ENCODE measurements around the gene SCUBE2. TPM values are rescaled to one million over a fixed set of nuclear protein-coding genes. Genes with fewer than 3 reads are reported as not detected.

Gene SCUBE2
- total RNA-seq, 1 donor from 2014 or later: not detected

DNA sequence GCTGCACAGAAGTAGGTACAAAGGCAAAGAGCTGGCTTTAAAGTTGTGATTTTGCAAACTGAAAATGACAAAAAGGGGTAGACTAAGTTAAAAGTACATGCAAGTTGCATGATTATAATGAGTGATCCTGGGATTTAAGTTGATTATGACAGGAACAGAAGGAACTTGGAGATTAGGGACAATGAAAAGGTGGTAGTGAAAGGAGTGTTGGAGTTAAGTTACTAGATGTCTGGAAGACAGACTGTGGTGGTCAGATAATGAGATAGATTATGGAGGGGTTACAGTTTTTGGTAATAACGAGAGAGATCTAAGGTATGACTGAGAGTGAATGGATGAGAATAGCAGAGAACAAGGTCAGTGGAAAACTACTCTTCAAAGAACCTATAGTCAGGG, 119.5 kb downstream of the SCUBE2 start:
- no peaks in the 10 kb centered on the region for H3K9me3 Mint-ChIP-seq
- no peak overlapping the region for H3K4me3 Mint-ChIP-seq (ENCODE audit: low read depth)
- H3K36me3 Mint-ChIP-seq (ENCODE audit: low read depth): no peaks in the 10 kb centered on the region
- intact Hi-C loops (cut with micrococcal nuclease): no loop called here
- DNase-seq (ENCODE audit: low spot score): no peak
- no peak overlapping the region for H3K27ac Mint-ChIP-seq
- peaks cover 2% of the 10 kb centered on the region for H3K4me1 Mint-ChIP-seq (ENCODE audit: low read depth)
- no peaks in the 10 kb centered on the region for H3K27me3 Mint-ChIP-seq (ENCODE audit: low read depth)

GRCh38 chr11:8971196-8971923, 120.0 kb downstream of the SCUBE2 start:
- H3K4me1 Mint-ChIP-seq (ENCODE audit: low read depth): peaks cover 7% of the 10 kb centered on the region
- no peak overlapping the region for H3K4me3 Mint-ChIP-seq (ENCODE audit: low read depth)
- no peaks in the 10 kb centered on the region for H3K9me3 Mint-ChIP-seq
- intact Hi-C loops (cut with micrococcal nuclease): no loop called here
- no peaks in the 10 kb centered on the region for H3K36me3 Mint-ChIP-seq (ENCODE audit: low read depth)
- DNase-seq (ENCODE audit: low spot score): no peak
- no peaks in the 10 kb centered on the region for H3K27me3 Mint-ChIP-seq (ENCODE audit: low read depth)
- H3K27ac Mint-ChIP-seq: no peak overlapping the region

Other genes with a start within 250 kb of the SCUBE2 start
- 22.2 and 23.4 TPM in 2 replicates for gene AKIP1, start 180.4 kb downstream of the SCUBE2 start, total RNA-seq
- gene C11orf16, start 158.7 kb downstream of the SCUBE2 start, total RNA-seq: not detected in 2 replicates
- not detected in 2 replicates for gene ASCL3, start 148.6 kb downstream of the SCUBE2 start, total RNA-seq
- 20.8 and 21.9 TPM in 2 replicates for gene TMEM9B, start 127.2 kb downstream of the SCUBE2 start, total RNA-seq
- 5.0 and 5.5 TPM in 2 replicates for gene NRIP3, start 87.6 kb downstream of the SCUBE2 start, total RNA-seq
- gene DENND5A, start 173.8 kb upstream of the SCUBE2 start, total RNA-seq: 56.7 and 61.6 TPM in 2 replicates
- gene TMEM41B, start 223.0 kb upstream of the SCUBE2 start, total RNA-seq: 29.8 and 31.9 TPM in 2 replicates

All from activated T-helper 2 cell treated with anti-CD3 and anti-CD28 coated beads, Interferon-gamma antibody, Interleukin-2, Interleukin-4, amounts not matched to agents 10 μg/mL and 5 μg/mL and 100 μg/mL, durations not matched to agents 14 hours and 24 hours and 36 hours (primary cell).